CD4-positive, alpha-beta T cell treated with Interleukin-10 for 1 hour (primary cell): ENCODE results near the gene IFT52.

Experiments
- DNase-seq: peaks from one replicate; pipeline ENCODE4 v3.0.0-alpha.2; 2020

Gene IFT52, protein sequence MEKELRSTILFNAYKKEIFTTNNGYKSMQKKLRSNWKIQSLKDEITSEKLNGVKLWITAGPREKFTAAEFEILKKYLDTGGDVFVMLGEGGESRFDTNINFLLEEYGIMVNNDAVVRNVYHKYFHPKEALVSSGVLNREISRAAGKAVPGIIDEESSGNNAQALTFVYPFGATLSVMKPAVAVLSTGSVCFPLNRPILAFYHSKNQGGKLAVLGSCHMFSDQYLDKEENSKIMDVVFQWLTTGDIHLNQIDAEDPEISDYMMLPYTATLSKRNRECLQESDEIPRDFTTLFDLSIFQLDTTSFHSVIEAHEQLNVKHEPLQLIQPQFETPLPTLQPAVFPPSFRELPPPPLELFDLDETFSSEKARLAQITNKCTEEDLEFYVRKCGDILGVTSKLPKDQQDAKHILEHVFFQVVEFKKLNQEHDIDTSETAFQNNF

DNA sequence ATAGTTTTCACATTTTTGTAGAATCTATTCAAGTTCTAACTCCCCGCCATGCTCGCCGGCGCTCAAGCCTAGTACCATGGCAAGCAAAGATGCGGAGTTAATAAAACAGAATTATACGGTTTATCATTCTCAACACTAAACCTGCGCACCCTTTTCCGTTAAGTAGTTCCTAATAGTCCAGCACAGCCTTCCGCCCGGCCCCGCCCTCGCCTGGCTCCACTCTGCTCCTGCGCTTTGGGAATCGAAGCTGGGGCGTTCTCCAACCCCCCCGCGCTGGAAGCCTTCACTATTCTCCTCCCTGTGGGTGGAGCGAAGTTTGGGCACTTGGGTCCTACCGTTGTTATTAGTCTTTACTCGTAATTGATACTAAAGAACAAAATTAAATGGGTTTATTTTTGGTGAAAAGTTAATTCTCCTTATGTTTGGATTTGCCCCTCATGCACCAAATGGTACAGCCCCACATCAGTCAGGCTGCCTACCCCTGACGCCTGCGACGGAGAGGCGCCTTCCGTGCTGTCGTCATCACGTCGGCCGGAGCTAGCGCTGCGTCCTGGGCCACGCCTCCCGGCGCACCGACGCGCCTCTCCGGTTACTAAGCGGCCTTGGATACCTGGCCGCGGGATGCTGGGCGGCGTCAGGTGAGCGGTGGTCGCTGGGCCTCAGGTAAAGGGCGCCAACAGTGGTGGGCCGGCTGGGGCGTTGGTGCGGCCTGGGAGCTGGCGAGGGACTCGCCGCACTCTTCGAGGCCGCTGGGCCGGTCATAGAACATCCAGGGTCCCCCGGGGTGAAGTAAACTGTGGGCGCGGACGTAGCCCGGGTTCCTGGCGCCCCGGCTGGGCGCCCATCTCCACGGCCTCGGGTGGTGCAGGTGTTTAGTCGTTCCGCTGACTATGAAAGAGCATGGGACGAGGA lies at the start of gene IFT52:
TSS of gene IFT52 (plus strand) at position 546 of the 912 bp plus-strand sequence. CDS start 3,762 bp downstream, outside the sequence.
- DNase-seq: peak; percentile 89

DNA sequence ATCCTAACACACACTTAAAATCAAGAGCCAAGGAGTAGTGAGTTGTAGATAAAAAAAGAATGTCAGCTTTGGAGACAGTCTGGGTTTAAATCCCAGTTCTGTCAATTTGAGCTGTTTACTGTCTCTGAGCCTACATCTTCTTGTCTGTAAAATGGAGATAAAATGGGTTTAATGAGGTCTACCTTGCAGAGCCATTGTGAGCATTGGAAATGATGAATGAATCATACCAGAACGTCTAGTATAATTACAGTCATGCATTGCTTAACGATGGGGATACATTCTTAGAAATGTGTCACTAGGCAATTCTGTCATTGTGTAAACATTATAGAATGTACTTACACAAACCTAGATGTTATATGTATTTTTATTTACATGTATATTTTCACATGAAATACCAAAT lies 49.5 kb upstream of the IFT52 start:
- DNase-seq: no peak

DNA sequence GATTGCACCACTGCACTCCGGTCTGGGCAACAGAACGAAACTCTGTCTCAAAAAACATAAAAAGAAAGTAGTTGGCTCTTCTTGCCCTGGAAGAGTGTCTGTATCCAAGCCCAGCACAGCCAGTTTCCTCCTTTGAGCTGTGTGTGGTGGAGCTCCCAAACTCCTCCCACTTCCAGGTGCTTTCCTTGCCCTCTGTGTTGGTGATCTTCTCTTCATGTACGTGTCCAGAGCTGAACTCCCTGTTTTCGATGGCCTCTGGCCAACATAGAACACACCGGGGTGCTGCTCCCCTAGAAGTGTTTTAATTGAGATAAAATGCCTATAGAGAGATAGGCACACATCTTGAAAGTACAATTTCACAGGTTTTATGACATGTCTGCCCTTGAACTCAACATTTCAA lies 48.6 kb upstream of the IFT52 start:
- DNase-seq: no peak

DNA sequence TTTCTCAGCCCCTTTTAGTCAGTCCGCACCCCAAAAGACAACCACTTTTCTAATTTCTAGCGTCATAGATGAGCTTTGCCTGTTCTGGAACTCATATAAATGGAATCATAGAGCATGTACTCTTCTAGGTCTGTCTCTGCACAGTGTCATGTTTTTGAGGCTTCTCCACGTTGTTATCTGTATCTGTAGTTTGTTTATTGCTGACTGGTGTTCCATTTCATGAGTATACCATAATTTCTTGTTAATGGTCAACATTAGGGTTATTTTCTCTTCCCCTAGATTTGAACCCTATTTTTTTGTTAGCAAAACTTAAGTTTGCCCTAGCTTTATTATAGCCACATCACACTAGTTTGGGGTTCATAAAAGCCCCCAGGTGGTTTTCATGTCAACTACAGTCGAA lies 48.1 kb upstream of the IFT52 start:
- no peak for DNase-seq

DNA sequence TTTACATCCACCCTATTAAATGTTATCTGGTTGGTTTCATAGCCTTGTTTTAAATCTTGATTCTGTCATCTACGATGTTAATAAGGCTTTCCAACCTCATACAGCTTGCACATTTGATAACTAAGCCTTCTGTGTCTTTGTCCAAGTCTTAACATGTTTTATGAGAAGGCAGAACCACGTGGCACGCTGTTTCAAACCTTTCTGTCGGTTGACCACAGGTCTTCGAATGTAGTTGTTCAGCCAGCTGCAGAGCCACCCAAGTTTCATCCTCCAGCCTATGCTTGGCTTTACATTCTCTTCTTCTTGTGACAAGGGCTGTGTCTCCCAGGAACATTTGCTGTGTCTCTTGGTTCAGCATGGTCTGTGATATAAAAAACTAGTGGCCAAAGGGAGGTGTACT lies 47.6 kb upstream of the IFT52 start:
- DNase-seq: no peak

DNA sequence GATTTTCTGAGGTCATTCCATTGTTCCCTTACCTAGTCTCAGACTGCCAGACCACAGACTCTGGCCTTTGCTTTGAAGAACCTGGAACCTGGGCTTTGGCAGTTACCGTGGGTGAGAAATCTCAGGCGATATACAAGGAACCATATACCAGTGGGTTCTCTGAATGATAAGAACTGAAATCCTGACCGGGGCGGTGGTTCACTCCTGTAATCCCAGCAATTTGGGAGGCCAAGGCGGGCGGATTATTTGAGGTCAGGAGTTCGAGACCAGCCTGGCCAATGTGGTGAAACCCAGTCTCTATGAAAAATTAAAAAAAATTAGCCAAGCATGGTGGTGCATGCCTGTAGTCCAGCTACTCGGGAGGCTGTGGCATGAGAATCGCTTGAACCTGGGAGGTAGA lies 46.2 kb upstream of the IFT52 start:
- no peak for DNase-seq

DNA sequence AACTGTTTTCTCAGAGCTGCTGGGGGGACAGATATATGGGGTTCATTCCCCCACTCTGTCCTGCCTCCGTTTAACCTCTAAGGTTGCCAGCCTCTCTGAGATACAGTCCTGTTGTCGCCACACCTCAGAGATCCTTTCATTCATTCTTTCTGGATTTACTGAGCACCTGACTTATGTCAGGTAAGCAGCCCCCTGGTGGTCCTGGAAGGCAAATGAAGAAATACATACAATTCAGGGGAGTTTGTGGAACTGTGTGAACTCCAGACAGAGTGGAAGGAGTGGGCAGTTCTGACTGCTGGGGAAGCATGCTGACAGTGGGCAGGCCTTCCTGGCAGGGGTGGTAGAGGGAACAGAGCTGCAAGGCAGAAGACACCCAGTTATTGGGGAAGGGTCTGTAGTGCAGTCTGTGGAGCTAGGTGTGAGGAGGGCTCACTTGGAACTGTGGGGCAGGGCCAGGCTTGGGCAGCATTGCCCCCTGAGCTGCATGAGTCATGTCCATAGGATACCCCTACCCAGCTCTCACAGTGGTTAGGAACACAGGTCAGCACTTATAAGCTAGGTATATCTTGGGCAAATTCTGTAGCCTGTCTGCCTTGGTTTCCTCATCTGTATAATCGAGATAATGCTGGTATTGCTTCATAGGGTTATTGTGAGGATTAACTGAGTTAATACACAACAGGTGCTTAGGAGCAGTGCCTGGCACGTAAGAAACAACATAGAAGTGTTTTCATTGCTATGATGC lies 44.7 kb upstream of the IFT52 start:
- DNase-seq: no peak

DNA sequence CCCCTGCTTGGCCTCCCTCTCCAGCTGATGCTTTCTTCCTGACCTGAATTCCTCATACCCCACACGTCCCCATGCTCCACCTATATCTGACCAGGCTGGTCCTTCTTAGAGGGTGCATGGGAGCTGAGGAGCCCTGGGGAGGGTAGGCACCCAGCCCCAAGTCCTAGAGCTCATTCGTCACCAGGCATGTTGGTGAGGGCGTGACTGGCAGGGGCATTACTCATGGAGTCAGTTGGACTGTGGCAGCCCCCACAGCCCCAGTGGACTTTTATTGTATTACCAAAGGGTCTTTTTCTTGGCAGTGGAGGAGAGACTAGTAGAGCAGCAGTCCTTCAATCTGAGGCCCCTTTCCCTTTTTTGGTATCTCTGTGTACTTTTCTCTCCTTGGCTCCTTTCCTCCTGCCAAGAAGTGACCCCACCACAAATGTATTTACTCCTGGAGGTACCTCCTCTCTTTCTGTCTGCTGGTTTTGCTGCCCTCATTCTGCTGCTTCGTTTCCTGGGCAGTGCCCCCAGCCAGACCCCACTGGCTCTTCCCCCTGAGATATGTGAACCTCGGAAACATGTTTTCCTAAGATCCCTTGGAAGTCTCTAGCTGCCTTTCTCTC lies 42.4 kb upstream of the IFT52 start:
- DNase-seq: no peak

DNA sequence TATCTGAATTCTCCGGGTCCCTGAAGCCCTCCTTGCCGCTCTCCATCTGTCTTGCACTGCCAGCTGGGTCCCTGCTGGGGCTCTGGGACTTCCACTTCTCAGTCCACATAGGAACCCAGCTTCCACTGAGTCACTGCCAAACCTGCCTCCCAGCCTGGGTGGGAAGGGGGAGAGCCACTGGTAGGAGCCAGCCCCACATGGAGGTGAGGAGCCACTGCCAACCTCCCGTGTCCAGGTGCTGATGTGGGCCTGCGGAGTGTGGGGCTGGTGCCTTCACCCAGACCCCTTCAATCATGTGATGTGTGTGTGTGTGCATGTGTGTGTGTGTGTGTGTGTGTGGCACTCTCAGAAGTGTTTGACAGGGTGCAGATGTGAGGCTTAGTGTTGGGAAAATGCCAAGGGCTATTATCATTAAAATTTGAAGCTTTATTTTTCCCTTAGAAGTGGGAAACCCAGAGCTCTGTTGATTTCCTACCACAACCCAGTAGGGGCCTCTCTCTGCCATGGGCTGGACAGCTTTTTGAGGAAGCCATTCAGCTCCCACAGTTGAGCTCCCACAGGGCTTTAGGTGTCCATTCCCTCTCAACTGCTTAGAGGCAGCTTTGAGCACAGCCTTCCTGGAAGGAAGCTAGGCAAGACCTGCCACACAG lies 41.2 kb upstream of the IFT52 start:
- no peak for DNase-seq

DNA sequence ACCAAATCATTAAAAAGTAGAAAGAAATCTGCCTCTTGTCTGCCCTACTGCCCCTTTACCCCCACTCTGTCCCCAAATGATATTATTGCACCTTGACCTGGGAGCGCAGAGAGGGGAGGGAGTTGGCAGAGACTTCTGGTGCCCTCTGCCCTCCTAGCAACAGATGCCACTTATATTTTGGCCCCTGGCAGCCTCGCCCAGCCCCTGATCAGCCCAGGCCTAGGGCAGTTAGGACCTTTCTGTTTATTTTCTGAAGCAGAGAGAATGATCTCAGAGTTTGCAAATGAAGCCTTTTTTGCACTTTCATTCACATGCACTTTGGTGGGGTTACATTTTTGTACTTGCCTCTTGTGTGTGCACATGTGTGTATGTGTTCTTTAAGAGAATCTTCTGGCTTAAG lies 40.3 kb upstream of the IFT52 start:
- no peak for DNase-seq

DNA sequence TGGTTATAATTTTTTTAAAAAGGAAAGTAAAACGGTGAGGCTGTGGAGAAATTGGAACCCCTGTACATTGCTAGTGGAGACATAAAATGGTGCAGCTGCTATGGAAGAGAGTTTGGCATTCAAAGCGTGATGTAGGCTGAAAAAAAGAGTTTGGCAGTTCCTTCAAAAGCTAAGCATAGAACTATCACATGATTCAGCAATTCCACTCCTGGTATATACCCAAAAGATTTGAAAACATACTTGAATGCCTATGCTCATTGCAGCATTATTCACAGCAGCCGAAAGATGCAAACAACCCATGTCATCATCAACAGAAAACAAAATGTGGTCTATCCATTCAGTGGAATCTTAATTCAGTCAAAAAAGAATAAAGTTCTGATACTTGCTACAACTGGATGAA lies 36.4 kb upstream of the IFT52 start:
- DNase-seq: no peak

DNA sequence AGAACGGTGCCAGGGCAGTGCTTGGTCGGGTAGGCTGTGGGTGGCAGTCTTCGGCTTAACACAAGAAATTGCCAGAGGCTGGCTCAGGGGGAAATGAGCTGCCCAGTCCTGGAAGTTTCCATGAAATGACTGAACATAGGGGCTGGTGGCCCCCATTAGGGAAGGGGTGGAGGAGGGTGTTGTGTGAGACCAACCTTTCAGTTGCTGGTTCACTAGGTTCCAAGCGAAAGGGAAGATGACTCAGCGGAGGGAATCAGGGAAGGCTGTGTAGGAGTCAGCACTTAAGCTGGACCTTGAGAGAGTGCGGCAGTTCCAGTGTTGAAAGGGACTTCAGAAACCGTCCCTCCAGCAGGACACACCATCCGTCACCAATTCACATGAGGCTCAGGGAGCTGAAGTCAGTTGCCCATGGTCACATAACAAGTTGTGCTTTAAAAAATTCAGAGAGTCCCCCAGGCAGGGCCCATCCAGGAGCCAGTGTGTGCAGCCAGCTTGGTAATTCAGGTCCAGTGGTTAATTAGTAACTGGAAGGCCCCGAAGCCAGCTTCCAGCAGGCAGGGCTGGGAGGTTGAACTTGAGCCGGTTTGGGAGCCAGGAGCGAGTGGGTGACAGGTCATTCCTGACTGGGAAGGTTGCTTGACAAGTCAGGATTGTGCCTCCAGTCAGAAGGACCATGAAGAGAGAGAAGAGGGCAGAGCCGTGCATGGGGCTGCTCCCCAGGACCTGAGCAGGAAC lies 32.2 kb upstream of the IFT52 start, which contains the start of gene SGK2:
TSS of gene SGK2 (plus strand) at position 616 of the 735 bp plus-strand sequence. CDS start 7,469 bp downstream, outside the sequence.
- DNase-seq: no peak

DNA sequence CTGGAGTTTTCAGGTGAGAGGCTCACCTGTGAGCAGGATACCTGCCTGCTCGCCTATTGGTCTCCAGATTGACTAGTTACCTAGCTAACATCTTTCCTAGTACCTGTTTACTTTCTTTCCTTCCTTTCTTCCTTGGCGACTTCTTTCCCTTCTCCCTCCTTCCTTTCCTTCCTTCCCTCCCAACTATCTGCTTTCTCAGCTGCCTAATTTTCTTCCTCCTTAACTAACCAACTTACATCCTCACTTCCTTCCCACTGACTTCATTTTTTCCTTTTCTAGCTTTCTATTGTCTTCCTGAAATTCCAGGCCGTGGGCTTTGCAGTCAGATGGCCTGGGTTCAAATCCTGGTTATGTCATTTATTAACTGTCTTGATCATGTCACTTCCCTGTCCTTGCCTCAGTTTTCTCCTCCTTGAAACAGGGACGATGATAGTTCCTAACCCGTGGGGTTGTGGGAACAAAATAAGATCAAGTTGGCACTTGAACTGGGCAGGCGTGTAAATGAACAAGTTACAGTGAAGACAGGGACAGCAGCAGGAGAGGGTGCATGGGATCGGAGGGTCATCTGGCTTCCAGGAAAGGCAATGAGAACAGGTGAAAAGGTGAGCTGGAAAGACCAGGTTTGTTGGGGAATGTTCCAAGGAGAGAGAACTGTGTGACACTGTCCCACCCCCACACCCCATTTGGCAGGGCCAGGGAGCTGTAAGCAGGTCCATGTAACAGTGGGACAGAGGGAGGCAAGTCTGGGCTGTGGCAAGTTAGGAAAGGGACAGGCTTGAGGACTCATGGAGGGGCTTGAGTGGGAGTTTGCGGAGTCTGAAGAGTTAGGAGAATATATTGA lies 31.4 kb upstream of the IFT52 start:
- DNase-seq: no peak

DNA sequence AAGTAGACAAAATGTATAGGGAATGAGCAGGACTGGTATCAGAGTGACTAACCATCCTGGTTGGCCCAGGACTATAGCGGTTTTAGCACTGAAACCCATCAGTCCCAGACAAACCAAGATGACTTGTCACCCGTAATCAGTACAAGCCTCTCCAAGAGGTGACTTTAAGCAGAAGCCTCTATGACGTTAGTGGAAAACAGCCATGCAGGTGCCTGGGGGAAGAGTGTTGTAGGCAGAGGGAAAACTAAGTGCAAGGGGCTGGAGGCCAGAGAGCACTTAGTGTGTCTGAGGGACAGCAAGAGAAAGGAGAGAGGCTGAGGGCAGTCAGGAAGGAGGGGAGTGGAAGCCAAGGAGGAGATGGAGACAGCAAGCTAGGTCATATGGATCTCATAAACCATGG lies 29.8 kb upstream of the IFT52 start:
- DNase-seq: no peak

DNA sequence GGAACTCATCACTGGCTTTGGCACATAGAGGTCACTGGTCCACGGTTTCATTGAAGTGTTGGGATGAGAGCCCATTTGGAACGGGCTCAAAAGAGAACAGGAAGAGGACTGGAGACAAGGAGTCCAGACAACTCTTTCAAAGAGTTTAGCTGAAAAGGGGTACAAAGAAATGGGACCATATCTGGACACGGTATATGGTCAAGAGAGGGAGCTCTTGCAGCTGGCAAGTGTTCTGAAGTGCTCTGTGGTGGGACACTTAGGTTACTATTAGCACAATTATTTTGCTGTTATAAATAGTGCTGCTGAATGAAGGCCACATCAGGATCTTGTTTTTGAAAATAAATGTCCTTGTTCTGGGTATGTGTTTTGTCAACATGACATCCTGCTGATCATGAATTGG lies 27.3 kb upstream of the IFT52 start:
- no peak for DNase-seq

DNA sequence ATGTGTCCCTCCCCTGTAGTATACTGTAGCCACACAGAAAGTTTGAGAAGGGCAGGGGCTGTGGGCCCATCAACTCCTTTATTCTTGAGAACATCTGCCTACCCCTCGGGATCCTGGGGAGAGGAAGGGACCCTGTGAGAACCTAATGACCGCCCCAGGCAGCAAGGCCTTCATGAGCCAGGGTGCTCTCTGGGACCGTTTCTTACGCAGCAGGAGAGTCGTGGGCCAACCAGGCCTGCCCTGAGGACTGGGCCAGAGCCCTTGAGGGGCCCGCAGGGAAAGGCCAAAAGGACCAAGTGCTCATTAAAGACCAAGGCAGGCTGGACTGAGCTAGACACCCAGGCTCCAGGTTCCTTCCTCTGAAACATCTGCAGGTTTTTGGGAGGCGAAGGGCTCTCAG lies 26.7 kb upstream of the IFT52 start:
- no peak for DNase-seq

DNA sequence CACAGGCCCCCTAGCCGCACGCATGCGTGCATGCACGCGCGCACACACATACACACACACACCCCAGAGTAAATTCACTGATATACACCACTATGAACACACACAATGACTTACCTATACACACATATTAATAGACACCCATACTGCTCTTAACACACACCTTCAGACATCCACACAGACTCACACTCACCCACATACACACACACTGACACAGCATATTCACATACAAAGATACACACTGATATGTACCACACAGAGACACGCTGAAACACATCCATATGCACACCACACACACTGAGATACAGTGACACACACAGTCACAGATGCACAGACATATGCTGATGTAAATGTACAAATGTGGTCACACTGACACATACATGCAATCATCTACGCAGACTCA lies 26.3 kb upstream of the IFT52 start:
- DNase-seq: no peak

DNA sequence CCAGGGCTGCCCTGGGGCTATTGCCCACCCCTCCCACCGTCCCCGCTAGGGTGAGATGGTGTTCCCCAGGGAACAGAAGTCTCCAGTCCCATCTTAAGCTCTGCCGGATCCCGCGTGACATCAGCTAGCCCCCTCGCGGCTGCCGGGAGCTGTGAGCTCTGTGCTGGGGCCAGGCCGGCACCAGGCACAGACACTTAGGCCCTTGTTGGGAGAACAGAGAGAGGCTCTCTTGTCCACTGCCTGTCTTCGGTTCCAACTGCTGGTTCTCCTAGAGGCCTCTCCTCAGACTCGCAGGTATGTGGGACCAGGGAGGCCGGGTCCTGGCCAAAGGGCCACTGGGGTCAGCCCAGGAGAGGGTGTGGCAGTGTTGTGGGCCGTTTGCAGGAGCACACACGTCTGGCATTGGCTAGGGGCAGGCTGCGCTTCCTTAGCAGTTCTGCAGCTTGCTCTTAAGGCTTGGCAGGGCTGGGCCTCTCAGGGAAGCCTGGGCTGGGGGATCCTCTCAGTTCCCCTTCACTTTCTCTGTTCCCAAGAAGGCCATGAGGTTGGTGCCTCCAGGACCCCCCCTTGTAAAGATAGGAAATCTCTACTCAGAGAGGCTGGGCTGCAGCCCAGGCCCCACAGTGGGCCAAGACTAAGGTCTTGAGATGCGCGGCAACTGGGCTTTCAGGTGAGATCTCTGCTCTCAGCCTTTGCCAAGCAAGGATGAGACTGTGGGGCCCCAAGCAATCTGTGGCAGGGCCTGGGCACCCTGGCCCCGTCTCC lies 25.6 kb upstream of the IFT52 start:
- no peak for DNase-seq

DNA sequence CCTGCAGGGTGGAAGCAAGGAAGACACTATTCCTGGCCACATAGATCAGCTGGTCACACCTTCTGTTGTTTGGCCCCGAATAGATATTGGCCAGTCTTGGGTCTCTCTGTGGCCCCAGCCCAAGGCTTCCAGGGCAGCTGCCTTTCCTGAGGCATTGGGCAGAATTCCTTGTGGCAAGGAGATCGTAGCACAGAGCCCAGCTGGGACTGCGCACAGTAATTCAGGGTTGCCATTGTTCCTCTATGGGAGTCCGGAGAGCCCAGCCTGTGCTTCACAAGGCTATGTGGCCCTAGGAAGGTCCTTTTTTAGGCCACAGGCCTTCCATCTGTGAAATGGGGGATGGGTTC lies 25.0 kb upstream of the IFT52 start:
- DNase-seq: no peak

DNA sequence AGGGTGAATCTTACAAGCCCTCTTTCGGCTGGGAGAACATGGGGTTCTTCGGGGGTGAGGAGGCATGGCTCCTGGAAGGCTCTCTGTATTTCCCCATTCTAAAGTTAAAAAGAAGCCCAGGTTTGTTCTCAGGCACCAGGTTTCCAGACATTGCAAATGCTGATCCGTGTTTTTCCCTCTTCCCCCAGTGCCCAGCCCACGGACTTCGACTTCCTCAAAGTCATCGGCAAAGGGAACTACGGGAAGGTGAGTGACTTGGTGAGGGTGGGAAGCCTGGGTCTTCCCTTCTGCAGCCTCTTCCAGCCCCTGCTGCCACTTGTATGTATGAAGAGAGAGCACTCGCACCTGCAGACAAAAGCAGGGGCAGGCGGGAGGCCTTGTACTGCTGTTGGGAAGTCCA lies 23.3 kb upstream of the IFT52 start:
- no peak for DNase-seq
